NCI-H128 (cell line): ENCODE measurements around the gene PTPN21.

Experiments
- DNase-seq: peaks from one replicate; lab custom pipeline; 2025; ENCODE audit not compliant: unreplicated experiment; lab: John Stamatoyannopoulos, UW

Gene PTPN21

GRCh38 chr14:88473791-88474190, 81.0 kb downstream of the PTPN21 start:
- no peak for DNase-seq

GRCh38 chr14:88470542-88471440, 84.0 kb downstream of the PTPN21 start:
- no peak for DNase-seq

DNA sequence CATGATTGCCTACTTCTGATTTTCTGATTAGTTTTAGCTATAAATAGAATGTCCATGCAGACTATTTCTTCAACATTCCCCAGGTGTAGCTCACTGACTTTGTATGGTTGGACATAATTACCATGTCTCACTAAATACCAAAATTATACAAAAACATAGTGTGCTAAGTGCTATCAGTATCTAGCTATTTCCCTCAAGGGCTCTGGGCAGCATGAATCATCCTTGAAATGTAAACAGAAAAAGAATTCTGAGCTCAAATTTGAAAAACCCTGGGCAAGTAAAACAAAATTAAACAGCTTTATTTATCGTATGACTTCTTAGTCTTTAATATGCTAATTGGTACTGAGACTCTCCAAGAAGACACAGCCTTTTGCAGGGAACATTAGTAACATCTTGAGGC, 86.4 kb downstream of the PTPN21 start:
- DNase-seq = no peak

DNA sequence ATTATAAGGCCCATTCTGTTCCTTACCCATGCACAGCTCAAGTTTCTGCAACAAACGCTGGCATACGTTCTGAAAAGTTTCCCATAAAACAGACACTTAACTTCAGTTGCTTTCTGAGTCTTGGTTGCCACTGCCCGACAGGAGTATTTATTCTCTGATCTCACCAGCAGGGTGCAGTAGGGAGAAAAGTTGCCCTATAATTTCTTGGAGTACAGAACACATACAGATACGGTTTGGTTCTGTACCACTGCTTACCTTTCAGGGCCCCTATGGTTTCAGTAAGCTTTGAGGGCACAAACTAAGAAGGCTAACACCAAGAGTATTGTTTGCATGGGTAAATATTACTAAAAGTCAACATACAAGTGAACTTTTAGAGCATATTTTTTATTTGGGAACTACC, 91.5 kb downstream of the PTPN21 start:
- DNase-seq = no peak

GRCh38 chr14:88454886-88455285, 99.9 kb downstream of the PTPN21 start:
- no peak for DNase-seq

- no peak for DNase-seq
Observed at GRCh38 chr14:88452231-88452630, 102.6 kb downstream of the PTPN21 start.

DNA sequence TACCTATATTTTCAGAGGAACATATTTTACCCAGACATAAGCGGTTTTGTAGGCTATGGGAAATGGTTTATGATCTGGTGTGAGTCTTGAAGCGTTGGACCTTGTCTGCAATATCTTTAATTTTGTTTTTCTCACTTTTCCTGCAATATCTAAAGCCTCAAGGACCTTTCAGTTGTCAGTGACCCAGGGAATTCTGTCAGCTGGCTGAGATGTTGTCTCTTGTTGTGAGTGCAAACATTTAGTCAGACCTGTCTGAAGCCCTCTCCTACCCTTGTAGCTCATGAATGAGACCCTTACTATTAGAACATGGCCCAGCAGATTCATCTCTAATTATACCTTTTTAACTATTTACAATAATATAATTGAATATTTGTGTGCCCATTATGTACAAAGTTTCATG, 115.7 kb downstream of the PTPN21 start:
- no peak for DNase-seq

DNA sequence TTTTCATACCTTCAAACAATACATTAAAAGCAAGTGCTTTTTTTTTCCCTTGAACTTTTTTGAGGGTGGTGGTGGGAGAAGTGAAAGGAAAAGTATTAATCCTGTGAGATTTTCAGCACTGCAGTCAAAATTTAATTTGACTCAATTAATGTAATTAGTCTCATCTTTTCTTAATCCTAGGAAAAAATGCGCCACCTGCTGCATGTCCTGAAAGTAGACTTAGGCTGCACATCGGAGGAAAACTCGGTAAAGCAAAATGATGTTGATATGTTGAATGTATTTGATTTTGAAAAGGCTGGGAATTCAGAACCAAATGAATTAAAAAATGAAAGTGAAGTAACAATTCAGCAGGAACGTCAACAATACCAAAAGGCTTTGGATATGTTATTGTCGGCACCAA, 117.1 kb downstream of the PTPN21 start:
- DNase-seq = no peak

DNA sequence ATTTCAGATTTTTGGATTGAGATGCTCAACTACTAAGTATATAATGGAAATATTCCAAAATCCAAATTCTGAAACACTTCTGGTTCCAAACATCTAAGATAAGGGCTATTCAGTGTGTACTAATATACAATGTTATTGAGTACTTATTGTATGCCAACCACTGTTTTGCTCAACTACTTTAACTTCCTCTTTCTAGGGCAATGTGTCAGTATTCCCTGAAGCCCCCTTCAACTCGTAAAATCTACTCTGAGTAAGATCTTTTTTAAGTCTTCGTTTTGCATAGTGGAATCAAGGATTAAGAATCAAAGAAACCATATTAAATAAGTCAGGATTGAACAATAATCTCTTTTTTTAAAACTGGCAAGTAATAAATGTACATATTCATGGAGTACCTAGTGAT, 123.8 kb downstream of the PTPN21 start:
- no peak for DNase-seq

DNA sequence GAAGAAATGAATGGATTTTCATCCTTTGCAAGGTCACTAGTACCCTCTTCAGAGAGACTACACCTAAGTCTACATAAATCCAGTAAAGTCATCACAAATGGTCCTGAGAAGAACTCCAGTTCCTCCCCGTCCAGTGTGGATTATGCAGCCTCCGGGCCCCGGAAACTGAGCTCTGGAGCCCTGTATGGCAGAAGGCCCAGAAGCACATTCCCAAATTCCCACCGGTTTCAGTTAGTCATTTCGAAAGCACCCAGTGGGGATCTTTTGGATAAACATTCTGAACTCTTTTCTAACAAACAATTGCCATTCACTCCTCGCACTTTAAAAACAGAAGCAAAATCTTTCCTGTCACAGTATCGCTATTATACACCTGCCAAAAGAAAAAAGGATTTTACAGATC, 128.5 kb downstream of the PTPN21 start:
- no peak for DNase-seq

DNA sequence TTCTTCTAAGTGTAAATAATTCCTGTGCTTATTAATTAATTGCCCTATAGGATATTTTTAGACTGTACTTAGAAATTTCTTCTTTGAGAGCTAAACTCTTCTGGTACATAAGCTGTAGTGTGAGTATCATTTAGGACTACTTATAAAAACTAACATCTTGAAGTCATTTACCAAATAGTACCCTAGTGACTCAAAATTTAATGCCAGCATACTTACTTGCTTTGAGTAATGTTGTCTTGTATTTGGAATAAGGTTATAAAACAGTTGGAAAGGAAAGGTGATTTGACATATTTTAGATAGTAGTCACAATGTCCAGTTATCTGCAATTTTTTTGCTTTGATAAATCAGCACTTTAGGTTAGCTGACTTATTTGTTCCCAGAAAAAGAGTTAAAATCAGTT, 130.2 kb downstream of the PTPN21 start:
- DNase-seq = no peak

- no peak for DNase-seq
Observed at GRCh38 chr14:88422919-88423650, 131.7 kb downstream of the PTPN21 start.

- DNase-seq = no peak
Observed at GRCh38 chr14:88422047-88422446, 132.8 kb downstream of the PTPN21 start.

GRCh38 chr14:88421286-88421685, 133.5 kb downstream of the PTPN21 start:
- DNase-seq = no peak

- DNase-seq = no peak
Observed at GRCh38 chr14:88420187-88420586, 134.6 kb downstream of the PTPN21 start.

GRCh38 chr14:88417594-88417993, 137.2 kb downstream of the PTPN21 start:
- DNase-seq = no peak
